PC-3 (cell line): Measurements from ENCODE around the gene EIF3D. TPM values are rescaled to one million over a fixed set of nuclear protein-coding genes. Genes with fewer than 3 reads are reported as not detected.

Experiments
- ATAC-seq: fragments of 200-7000 bp; cut with Tn5 transposase; 2 replicates; pipeline ENCODE4 v1.9.1; 2020; ENCODE audit warnings: mild to moderate bottlenecking, moderate library complexity
- BruUV-seq: library from RNA; stranded (reverse); fragments of 400-500 nt; replicated peaks from 2 replicates; lab custom pipeline; 2021; lab: Mats Ljungman, UMichigan
- CTCF ChIA-PET: fragments of 300-600 bp; sonication (Branson Sonifier 250); formaldehyde crosslinking; loops from one replicate; lab custom pipeline; 2022; ENCODE audit warnings: antibody characterized with exemption; lab: Charles Lee
- POLR2A ChIA-PET: fragments of 300-600 bp; sonication (Branson Sonifier 250); formaldehyde crosslinking; loops from one replicate; lab custom pipeline; 2022; ENCODE audit warnings: antibody characterized with exemption; ENCODE audit not compliant: unreplicated experiment; lab: Charles Lee
- DNase-seq: peaks from one replicate; pipeline ENCODE4 v3.0.0-alpha.2; 2015
- H2AFZ ChIP-seq: fragments of 300-600 bp; sonication (generic); 2 replicates; pipeline ENCODE4 v1.6.0; 2016; ENCODE audit warnings: antibody characterized with exemption, low read length
- H3F3A ChIP-seq: fragments of 300-600 bp; sonication (generic); one replicate; pipeline ENCODE4 v1.6.0; 2017; ENCODE audit warnings: antibody characterized with exemption, low read length, control low read depth, mild to moderate bottlenecking; ENCODE audit not compliant: unreplicated experiment
- H3K27ac ChIP-seq: fragments of 300-600 bp; sonication (generic); 2 replicates; pipeline ENCODE4 v1.5.1; 2016; ENCODE audit warnings: mild to moderate bottlenecking, low read length
- H3K27me3 ChIP-seq: fragments of 300-600 bp; sonication (generic); 2 replicates; pipeline ENCODE4 v1.6.1; 2016; ENCODE audit warnings: low read length, mixed read lengths
- H3K36me3 ChIP-seq: fragments of 300-600 bp; sonication (generic); 2 replicates; pipeline ENCODE4 v1.6.1; 2016; ENCODE audit warnings: low read depth, mixed run types, low read length, mixed read lengths
- H3K4me1 ChIP-seq: fragments of 300-600 bp; sonication (generic); 2 replicates; pipeline ENCODE4 v1.5.1; 2016; ENCODE audit warnings: low read length; ENCODE audit not compliant: insufficient read depth
- H3K4me2 ChIP-seq: fragments of 300-600 bp; sonication (generic); 2 replicates; pipeline ENCODE4 v1.6.0; 2016; ENCODE audit warnings: low read length
- H3K4me3 ChIP-seq: fragments of 300-600 bp; sonication (generic); 2 replicates; pipeline ENCODE4 v1.5.1; 2016; ENCODE audit warnings: mild to moderate bottlenecking, low read length, mixed read lengths
- H3K79me2 ChIP-seq: fragments of 300-600 bp; sonication (generic); 2 replicates; pipeline ENCODE4 v1.6.1; 2017; ENCODE audit warnings: low read length, mixed read lengths
- H3K9ac ChIP-seq: fragments of 300-600 bp; sonication (generic); 2 replicates; pipeline ENCODE4 v1.6.0; 2016; ENCODE audit warnings: mild to moderate bottlenecking, low read length
- H3K9me2 ChIP-seq: fragments of 300-600 bp; sonication (generic); replicated peaks from 2 replicates; pipeline ENCODE4 v1.6.1; 2016; ENCODE audit warnings: mixed run types, low read length, mixed read lengths
- H3K9me3 ChIP-seq: fragments of 300-600 bp; sonication (generic); 2 replicates; pipeline ENCODE4 v1.6.1; 2016; ENCODE audit warnings: low read length, mixed read lengths
- H4K20me1 ChIP-seq: fragments of 300-600 bp; sonication (generic); 2 replicates; pipeline ENCODE4 v1.6.1; 2016; ENCODE audit warnings: low read length, mixed read lengths
- EZH2 ChIP-seq: fragments of 300-600 bp; sonication (generic); IDR thresholded peaks from one replicate; pipeline ENCODE4 v1.6.1; 2017; ENCODE audit warnings: antibody characterized with exemption, mild to moderate bottlenecking, low read length; ENCODE audit not compliant: unreplicated experiment
- EZH2phosphoT487 ChIP-seq: fragments of 300-600 bp; sonication (generic); IDR thresholded peaks from 2 replicates; pipeline ENCODE4 v1.6.1; 2018; ENCODE audit warnings: mild to moderate bottlenecking, antibody characterized with exemption, low read length, borderline replicate concordance
- intact Hi-C: fragments of 100-400 bp; cut with micrococcal nuclease; formaldehyde crosslinking; loops from 2 replicates; pipeline ENCODE4 v1.9.0; 2023
- total RNA-seq: library from RNA; depleted of rRNA; stranded (reverse); fragments of >200 nt; gene quantifications from 2 replicates; pipeline ENCODE4 v1.2.3, GENCODE V29; 2014
- TF ChIP-seq, protein P1 (sequence below): fragments of 300-600 bp; sonication (generic); conservative IDR thresholded peaks from 2 replicates; pipeline ENCODE4 v1.5.1; 2017; ENCODE audit warnings: antibody characterized with exemption, low read depth, mild to moderate bottlenecking, low read length

The EIF3D gene
- total RNA-seq, 1 experiment from 2014 or later = 247 TPM

DNA sequence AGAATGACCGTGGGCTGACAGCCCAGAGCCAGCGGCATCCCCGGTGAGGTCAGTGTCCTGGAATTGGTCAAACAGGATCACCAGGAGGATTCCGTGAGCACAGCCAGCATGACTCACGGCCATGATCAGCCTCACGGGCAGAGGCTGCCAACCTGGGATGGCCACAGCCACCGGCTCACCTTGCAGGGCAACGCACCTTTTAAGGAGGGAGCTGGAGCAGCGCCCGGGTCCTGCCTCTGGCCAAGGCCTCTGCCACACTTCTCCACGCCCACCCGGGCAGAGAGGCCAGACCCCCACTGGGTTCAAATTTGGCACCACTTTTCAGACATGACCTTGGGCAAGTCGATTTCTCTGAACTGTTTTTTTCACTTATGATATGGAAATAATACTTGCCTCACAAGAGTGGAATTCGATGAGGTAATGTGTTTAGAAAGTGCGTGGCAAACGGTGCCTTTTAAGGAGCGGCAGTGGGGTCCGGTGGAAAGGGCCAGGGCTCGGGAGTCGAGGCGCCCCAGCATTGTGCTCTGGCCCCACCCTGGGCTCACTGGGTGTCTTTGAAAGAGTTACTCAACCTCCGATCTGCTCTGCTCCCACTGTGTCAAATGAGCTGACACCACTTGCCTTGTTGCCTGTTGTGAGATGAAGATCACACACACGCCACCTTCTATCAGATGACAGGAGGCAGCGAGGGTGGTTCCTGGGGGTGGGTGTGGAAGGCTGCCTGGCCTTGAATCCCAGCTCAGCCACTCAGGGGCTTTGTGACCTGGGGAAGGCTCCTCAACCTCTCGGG is 63.5 kb downstream of the EIF3D start:
- no peak for TF ChIP-seq EZH2phosphoT487
- no peak for TF ChIP-seq EZH2
- TF ChIP-seq, protein P1, sequence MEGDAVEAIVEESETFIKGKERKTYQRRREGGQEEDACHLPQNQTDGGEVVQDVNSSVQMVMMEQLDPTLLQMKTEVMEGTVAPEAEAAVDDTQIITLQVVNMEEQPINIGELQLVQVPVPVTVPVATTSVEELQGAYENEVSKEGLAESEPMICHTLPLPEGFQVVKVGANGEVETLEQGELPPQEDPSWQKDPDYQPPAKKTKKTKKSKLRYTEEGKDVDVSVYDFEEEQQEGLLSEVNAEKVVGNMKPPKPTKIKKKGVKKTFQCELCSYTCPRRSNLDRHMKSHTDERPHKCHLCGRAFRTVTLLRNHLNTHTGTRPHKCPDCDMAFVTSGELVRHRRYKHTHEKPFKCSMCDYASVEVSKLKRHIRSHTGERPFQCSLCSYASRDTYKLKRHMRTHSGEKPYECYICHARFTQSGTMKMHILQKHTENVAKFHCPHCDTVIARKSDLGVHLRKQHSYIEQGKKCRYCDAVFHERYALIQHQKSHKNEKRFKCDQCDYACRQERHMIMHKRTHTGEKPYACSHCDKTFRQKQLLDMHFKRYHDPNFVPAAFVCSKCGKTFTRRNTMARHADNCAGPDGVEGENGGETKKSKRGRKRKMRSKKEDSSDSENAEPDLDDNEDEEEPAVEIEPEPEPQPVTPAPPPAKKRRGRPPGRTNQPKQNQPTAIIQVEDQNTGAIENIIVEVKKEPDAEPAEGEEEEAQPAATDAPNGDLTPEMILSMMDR = no peak
- no peaks in the 10 kb centered on the region for H3K36me3 ChIP-seq
- H2AFZ ChIP-seq = no peak overlapping the region; the same call in 1 of the 2 replicates
- H3K4me2 ChIP-seq = peak overlapping the region; percentile 74
- H3K27me3 ChIP-seq = no peaks in the 10 kb centered on the region
- ChIA-PET POLR2A (interaction anchor here (0.5 to 0.6 kb wide), 2 partner anchors 10 to 77 kb away, joined by 3 to 5 read pairs; partner anchors contain the start of gene MYH9), CTCF (no interaction called here)
- BruUV-seq = no TSS peak
- H3K4me1 ChIP-seq = peaks cover 68% of the 10 kb centered on the region
- ATAC-seq (peak; percentile 75), DNase-seq (peak; percentile 95)
- H3K27ac ChIP-seq = peak overlapping the region; percentile 85
- peaks cover 25% of the 10 kb centered on the region; the same call in 1 of the 2 replicates for H3K79me2 ChIP-seq
- no peaks in the 10 kb centered on the region for H3K9me3 ChIP-seq
- H4K20me1 ChIP-seq = no peaks in the 10 kb centered on the region
- no peaks in the 10 kb centered on the region for H3K9me2 ChIP-seq
- peak overlapping the region; percentile 49 for H3K9ac ChIP-seq
- no peak overlapping the region; the same call in 1 of the 2 replicates for H3K4me3 ChIP-seq
- no peaks in the 10 kb centered on the region for H3F3A ChIP-seq
- intact Hi-C loops = loop anchor here (5.0 kb wide), 1 partner anchor 78 kb away; the partner anchor contains the start of gene MYH9

DNA sequence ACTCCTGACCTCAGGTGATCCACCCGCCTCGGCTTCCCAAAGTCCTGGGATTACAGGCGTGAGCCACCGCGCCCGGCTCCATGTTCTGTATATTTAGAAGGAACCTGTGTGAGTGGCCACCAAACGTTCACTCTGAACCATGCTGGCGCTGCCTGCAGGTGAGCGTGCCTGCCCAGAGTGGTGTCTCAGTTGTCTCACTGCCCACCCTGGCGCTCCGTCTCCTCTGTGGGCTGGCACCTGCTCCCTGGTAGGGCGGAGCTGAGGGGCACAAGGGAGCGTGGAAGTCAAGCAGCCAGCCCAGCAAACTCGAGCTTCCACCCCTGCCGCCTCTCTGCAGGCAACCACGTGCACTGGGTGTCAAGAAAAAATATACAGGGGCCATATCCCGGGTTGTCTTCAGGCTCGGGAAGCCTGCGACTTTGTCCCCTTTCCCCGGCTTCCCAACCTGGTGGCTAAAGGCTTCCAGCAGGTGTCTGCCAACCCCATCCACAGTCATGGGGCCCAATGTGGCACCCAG is 64.2 kb downstream of the EIF3D start:
- Histone ChIP-seq H3K9ac (peak overlapping the region; percentile 49; the same call in 1 of the 2 replicates), H3K79me2 (peaks cover 19% of the 10 kb centered on the region; the same call in 1 of the 2 replicates), H3K36me3 (no peaks in the 10 kb centered on the region), H3K9me3 (no peaks in the 10 kb centered on the region), H3K4me2 (peak overlapping the region; percentile 45), H4K20me1 (no peaks in the 10 kb centered on the region), H2AFZ (no peak overlapping the region), H3K9me2 (no peaks in the 10 kb centered on the region), H3F3A (no peaks in the 10 kb centered on the region), H3K27ac (peak overlapping the region; percentile 85), H3K4me3 (no peak overlapping the region), H3K27me3 (no peaks in the 10 kb centered on the region), H3K4me1 (peaks cover 70% of the 10 kb centered on the region)
- POLR2A ChIA-PET = no interaction called here
- BruUV-seq = TSS peak; percentile 59
- CTCF ChIA-PET = no interaction called here
- ATAC-seq (no peak), DNase-seq (no peak)
- intact Hi-C loops = loop anchor here (5.0 kb wide), 1 partner anchor 77 kb away; the partner anchor contains the start of gene MYH9
- TF ChIP-seq EZH2phosphoT487 (no peak), EZH2 (no peak)
- TF ChIP-seq, protein P1 = no peak
